22Rv1 (cell line): ENCODE measurements around the gene GPI.
"Not testable (repeated sequence)": the region's sequence is repeated elsewhere in the genome, so short reads cannot be mapped to it uniquely, and the experiment has no call there.

Source experiments
- H3K27ac ChIP-seq: fragments of 450-650 bp; 2 replicates; pipeline ENCODE4 v1.5.1; 2017
- ZFX ChIP-seq: fragments of 450-650 bp; IDR thresholded peaks from 2 replicates; pipeline ENCODE4 v1.6.1; 2017; ENCODE audit warnings: antibody characterized with exemption, borderline replicate concordance
- TF ChIP-seq, protein P1 (sequence below): fragments of 450-650 bp; IDR thresholded peaks from 2 replicates; pipeline ENCODE4 v1.5.1; 2017; ENCODE audit warnings: mild to moderate bottlenecking

The GPI gene

DNA sequence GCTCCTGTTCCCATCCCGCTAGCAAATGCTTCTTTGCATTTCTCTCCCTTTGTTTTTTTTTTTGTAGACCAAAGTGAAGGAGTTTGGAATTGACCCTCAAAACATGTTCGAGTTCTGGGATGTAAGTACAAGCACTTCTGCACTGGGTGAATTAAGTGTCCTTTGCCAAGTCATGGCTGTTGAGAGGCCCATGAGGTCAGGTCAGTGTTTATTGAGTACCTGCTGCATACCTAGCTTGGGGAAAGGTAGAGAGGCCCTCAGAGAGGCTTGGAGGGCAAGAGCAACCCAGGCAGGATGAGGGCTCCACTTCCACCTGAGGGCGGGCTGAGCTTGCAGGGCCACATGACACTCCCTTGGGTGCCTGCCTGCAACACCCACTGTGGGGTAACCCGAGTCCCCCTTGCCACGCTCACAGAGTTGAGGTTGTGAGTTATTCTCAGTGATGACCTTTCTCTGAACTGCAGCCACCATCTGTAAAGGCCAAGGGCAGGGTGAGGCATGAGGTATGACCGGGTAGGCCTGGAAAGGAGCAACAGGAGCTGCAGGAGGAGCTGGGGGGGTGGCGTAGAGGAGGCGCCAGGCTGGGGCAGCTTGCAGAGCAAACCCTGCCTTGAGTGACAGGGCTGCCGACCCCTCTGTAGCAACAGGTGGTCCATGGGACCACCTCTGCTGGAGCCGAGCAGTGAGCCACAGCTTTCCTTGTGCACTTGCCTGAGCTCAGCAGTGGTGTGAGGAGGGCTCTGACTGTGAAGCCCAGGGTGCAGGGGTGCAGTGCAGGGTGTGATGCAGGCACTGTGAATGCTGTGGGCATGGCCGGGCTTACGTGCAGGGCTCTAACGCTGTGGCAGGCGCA lies 16.6 kb downstream of the GPI start:
- no peak for TF ChIP-seq ZFX
- TF ChIP-seq, protein P1, sequence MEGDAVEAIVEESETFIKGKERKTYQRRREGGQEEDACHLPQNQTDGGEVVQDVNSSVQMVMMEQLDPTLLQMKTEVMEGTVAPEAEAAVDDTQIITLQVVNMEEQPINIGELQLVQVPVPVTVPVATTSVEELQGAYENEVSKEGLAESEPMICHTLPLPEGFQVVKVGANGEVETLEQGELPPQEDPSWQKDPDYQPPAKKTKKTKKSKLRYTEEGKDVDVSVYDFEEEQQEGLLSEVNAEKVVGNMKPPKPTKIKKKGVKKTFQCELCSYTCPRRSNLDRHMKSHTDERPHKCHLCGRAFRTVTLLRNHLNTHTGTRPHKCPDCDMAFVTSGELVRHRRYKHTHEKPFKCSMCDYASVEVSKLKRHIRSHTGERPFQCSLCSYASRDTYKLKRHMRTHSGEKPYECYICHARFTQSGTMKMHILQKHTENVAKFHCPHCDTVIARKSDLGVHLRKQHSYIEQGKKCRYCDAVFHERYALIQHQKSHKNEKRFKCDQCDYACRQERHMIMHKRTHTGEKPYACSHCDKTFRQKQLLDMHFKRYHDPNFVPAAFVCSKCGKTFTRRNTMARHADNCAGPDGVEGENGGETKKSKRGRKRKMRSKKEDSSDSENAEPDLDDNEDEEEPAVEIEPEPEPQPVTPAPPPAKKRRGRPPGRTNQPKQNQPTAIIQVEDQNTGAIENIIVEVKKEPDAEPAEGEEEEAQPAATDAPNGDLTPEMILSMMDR = no peak
- no peak overlapping the region for H3K27ac ChIP-seq

DNA sequence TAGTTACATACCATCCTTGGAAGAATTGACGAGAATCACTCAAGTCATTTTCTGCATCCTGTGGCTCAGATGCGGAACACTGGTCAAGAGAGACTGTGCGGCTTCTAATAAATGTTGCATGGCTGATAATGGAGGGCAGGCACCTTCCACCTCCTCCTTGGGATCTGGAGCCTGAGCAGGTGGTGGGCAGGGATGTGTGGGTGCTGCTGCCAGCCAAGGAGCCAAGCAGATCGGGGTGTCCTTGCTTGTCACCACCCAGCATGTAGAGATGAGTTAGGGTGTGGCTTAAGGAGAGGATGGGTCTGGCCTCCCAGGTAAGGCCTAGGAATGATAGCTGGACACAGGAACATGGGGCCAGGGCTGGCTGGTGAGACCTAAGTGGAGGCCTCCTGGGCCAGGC lies 17.5 kb downstream of the GPI start:
- no peak overlapping the region for H3K27ac ChIP-seq
- TF ChIP-seq, protein P1 = no peak
- no peak for TF ChIP-seq ZFX

DNA sequence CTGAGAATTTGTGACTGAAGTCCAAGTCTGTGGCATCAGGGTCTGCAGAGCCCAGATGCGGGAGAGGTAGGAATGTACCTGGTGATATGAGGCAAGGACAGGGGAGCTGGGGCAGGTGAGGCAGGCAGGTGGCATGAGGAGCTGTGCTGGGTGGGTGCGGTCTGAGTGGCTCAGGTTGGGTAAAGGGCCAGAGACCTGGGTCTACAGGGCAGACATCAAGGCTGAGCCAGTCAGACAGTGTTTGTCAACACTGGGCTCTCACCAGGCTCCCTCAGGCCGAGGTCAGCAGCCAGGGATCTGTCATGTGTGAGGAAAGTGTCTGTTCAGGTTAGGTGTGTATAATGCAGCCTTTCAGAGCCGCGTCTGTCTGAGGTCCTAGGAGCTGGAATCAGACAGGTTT lies 18.6 kb downstream of the GPI start:
- TF ChIP-seq ZFX = no peak
- TF ChIP-seq, protein P1 = no peak
- no peak overlapping the region for H3K27ac ChIP-seq

DNA sequence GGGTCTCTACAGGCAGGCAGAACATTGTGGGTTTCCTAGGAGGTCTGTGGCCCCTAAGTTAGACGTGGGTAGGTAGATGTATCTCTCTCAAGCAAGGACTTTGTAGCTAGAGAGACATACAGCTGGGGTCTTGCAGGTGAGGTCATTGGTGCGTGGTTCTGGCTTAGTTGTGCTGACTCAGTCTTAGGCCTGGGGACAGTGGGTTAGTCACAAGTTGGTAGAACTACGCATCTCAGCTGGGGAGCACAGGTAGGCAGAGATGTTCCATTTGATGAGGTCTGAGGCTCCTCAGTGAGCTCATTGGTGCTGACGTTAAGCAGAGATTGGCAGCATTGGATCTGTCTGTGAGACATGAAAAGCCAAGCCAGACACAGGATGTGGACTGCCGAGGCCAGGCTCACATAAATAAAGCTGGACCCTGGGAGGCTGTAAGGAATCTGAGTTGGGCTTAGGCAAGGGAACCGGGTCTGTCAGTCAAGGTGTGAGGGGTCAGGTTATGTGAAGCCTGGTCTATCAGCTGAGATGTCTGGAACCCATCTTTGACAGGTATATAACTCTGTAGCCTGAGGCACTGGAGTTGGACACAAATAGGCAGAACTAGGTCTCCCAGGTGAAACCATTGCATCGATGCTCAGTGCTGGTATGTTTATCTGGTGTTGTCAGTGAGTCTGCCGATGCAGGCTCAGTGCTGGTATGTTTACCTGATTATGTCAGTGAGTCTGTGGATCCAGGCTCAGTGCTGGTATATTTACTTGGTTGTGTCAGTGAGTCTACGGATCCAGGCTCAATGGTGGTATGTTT lies 21.8 kb downstream of the GPI start:
- TF ChIP-seq ZFX = no peak
- TF ChIP-seq, protein P1 = no peak
- H3K27ac ChIP-seq = no peak overlapping the region

DNA sequence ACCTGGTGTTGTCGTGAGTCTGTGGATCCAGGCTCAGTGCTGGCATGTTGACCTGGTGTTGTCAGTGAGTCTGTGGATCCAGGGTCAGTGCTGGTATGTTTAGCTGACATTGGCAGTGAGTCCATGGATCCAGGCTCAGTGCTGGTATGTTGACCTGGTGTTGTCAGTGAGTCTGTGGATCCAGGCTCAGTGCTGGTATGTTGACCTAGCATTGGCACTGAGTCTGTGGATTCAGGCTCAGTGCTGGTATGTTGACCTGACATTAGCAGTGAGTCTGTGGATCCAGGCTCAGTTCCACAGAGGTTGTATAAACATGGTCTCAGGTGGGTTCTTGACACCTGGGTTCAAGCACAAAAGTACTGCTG lies 22.4 kb downstream of the GPI start:
- no peak overlapping the region for H3K27ac ChIP-seq
- TF ChIP-seq, protein P1 = no peak
- no peak for TF ChIP-seq ZFX

DNA sequence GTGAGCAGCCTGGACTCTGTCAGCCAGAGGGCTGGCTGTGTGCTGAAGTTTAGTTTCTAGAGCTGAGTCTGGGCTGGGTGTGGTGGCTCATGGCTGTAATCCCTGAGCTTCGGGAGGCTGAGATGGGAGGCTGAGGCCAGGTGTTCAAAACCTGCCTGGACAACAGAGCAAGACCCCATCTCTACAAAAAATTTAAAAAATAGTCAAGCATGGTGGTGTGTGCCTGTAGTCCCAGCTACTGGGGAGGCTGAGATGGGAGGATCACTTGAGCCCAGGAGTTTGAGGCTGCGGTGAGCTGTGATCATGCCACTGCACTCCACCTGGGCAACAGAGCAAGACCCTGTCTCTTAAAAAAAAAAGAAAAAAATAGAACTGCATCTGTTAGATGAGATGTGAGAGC lies 23.7 kb downstream of the GPI start:
- H3K27ac ChIP-seq = not testable (repeated sequence)

DNA sequence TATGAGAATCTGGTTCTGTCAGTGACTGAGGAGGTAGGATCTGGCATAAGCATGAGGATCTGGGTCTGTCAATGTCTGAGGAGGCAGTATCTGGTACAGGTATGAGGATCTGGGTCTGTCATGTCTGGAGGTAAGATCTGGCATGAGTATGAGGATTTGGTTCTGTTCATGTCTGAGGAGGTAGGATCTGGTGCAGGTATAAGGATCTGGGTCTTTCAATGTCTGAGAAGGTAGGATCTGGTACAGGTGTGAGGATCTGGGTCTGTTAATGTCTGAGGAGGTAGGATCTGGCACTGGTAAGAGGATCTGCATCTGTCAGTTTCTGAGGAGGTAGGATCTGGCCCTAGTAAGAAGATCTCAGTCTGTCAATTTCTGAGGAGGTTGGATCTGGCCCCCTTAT lies 26.8 kb downstream of the GPI start:
- no peak for TF ChIP-seq ZFX
- TF ChIP-seq, protein P1 = no peak
- no peak overlapping the region for H3K27ac ChIP-seq
